GM04504 (cell line): ENCODE results near the gene KLHL29.

Experiments
- DNase-seq: peaks from one replicate; pipeline ENCODE4 v3.0.0-alpha.2; 2012; ENCODE audit warnings: low read depth

Gene KLHL29

DNA sequence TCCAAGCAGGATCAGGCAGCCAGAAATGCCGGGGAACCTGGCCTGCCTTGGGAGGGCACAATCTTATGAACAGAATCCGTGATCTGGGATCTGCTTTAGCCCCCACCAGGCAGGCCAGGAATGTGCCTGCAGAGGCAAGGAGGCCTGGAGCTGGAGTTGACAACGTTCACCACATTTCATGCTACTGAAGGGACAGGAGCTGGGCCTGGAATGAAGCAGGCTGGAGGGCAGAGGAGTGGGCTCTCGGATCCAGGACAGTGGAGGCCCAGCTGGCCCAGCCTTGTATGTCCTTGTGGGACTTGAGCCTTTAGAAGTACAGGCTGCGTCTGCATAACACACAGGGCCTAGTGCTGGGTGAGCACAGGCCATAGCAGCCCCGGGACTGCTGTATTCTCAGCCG lies 91.8 kb downstream of the KLHL29 start:
- no peak for DNase-seq

DNA sequence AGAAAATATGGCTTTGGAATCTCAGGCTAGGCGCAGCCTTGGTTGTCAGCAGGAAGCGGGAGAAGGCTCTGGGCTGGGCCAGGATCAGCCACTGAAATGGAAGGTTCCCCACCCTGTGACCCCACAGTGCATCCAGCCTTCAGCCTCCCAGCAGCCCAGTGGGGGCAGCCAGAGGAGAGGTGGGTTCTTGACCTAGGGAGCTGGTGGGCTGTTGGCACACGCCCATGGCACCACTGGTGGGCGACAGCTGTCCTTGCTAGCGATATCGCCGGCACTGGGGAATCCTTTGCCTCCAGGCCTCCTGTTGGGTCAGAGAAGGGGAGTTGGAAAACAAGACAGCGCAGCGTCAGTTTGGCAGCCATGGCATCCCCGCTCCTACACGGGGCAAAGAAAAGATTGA lies 92.4 kb downstream of the KLHL29 start:
- no peak for DNase-seq

DNA sequence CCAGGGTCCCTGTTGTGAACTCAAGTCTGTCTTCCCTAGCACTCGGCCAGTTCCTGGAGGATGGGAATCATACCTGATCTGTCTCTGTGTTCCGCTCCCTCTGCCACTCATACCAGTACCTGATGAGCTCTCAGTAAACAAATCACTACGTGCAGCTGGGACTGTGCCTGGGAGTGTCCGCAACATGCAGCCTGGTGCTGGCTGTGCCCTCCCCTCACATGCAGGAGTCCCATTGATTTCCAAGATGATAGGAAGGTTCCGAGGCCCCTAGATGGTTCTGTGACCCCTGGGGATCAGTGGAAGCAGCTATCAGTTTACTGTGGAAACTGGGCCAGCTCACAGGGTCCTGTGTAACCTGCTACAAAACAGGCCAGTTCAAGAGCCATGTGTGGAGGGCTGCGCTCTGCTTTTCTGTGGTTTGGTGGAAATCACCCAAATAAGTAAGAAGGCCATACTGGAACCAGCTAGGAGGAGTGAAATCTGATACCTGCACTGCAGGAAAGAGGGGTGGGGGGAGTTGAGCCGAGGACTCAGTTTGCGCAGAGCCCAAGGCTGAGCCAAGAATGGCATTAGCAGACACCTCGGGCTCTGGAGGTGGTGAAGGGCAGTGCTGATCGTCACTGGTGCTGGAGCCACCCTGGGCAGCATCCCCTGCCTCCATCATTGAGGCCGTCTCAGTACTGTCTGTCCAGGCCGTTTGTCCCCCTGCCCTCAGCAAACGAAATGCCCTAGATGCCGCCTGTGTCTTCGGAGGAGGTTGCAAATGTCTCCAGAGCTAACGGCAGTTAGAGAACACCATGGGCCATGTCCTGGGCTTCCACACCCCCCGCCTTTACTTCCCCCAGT lies 93.3 kb downstream of the KLHL29 start:
- no peak for DNase-seq

DNA sequence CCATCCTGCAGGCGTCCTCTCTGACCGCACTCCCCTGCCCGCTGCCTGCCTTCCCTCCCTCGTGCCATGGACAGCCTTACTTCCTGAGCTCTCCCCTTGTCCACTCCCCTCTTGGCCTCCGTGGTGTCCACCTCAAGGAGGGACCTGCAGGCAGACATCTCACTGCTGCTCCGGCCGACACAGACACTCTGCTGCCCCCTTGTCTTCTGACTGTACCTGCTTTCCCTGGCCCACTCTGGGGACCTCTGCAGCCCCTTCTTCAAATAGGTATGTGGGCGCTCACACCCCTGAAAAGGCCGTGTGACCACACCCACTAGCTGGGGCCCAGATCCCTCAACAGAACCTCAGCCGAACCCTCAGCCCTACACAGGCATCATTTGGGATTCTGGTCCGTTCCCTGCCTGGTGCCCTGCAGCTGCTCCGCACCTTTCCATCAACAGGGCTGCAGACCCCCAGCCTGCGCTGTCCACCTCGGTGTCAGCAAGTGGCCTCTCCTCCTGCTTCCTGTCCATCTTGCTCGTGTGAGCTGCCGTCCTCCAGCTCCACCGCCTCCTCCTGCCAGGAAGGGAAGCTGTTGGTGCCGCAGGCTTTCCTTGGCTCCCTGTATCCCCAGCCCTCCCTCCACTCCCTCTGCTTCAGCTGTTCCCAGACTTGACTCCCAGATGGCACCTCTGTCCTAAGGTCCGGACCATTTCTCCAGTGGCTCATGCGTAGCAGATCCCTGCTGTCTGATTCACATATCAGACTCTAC lies 94.1 kb downstream of the KLHL29 start:
- DNase-seq, result no peak

DNA sequence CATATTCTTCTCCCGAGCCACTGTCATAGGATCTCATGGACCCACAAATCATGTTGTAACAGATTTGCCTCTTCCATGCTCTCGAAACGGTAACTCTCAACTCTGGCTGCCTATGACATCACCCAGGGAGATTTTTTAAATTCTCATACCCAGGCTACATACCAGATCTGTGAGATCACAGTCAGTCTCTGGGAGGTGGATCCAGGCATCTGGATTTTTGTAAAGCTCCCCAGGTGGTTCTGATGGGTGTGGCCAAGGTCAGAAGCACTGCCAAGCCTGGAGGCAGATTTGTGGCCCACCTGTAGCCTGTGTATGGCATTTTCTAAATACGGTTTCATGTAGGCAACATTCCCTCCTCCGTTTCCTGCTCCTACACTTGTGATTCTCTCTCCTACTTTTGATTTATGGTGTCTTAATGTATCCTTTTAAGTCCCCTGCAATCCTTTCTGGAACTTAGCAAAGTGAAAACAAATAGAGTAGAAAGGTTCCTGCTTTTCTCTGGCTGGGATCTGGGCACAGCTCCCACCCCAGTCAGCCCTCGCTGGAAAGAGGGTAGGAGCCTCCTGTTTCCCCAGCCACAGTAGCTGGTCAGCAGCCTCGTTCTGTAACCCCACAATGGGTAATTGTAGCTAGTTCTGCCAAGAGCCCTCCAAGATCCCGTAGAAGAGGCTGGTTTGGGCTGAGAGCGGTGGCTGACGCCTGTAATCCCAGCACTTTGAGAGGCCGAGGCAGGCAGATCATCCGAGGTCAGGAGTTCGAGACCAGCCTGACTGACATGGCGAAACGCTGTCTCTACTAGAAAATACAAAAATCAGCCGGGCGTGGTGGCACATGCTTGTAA lies 96.2 kb downstream of the KLHL29 start:
- DNase-seq, result no peak

DNA sequence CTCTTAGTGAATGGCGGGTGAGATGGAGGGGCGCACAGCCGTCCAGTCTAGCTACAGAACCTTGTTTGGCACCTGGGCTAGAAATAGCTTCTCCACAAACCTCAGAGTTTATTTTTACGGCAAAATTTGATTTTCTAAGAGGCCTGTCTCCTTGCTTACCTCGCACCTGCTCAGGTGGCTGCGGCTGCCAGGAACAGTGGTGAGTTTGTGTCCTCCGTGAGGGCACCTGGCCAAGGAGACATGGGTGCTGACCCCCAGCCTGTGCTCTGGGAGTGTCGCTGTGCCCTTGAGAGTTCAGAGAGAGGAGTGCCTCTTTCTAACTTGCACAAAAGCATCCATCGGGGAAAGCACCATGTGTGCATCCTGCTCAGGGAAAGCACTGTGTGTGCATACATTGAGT lies 97.2 kb downstream of the KLHL29 start:
- DNase-seq, result no peak

DNA sequence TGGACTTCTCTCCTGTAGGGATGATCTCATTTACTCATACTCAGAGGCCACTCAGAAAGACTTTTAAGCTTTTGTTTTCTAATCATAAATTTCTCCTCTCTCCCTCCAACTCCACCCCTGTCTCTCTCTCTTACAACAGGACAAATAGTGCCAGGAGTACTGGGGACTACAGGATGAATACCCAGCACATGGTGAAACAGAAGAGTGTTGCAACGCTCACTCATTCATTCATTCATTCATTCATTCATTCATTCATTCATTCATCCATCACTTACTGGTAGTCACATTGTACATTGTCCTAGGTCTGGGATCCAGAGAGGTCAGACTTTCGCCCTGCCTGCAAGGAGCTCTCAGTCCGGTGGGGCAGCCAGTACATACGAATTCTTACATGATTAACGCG lies 97.6 kb downstream of the KLHL29 start:
- DNase-seq, result no peak

DNA sequence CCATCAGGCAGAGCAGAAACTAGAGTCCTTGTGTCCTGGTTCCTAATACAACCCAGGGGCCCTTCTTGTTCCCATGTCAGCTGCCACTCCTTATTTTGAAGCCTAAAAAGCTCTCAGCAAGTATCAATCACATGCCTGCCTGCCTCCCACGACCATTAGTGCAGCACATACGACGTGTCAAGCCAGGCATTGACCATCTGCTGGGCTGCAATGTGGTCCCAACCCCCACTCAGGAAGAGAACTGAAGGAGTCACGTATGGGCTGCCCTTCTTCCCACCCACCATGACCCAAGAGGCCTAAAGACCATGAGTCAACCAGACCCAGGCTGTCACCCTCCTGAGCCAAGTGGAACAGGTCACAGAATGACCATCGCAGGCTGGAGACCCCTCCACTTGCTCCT lies 98.8 kb downstream of the KLHL29 start:
- DNase-seq, result no peak

- no peak for DNase-seq
These were observed 99.3 kb downstream of the KLHL29 start for GRCh38 chr2:23484275-23484674.

GRCh38 chr2:23484767-23485166 lies 99.8 kb downstream of the KLHL29 start:
- DNase-seq, result no peak

DNA sequence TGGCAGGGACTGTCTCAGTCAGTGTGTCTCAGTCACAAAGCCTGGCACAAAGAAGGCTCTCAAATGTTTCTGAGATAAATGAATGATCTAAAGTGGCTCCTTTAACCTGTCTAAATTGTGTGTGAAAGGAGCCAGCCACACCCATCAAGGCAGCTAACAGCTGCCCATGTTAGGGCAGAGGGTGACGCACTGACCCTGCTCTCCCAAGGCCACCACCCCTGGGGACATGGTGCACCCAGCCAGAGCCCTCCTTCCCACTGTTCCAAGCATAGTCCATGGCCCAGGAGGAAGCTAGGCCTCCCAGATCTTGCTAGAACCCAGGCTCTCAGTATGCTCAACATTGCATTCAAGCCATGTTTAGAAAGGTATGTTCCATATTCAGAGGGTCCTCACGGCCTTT lies 100.3 kb downstream of the KLHL29 start:
- DNase-seq, result no peak

DNA sequence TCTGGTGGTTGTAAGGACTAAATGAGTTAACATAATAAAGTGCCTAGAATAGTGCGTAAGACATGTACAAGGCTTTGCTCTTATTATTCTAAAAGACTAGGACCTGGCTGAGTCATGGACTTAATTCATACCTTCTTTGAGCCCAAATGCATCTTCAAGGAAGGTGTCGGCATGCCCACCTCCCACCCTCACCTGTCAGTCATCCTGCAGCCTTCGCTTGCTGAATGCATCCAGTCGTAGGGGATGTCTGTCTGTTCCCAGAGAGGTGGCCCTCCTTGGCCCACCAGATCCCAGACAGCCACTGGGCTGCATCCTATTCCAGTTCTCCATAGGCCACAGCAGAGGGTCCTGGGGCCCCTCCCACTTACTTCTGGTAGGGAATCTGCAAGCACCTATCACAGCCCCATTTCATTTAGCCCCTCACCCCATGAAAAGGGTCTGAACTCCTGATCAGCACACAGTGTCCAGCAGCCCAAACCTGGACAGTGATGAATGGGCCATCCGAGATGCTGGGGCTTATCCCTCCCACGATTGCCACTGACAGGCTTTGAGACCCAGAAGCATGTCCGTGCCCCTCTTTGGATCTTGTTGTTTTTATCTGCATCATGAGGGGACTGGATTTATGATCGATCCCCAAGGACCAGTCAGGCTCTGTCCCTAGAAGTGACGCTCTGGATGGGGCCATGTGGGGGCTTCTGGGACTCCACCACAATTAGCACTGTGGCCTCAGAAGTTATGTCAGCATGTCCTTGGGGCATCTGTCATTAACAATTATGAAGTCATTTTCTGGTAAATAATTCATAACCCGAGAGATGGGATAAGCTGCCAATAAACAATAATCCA lies 101.1 kb downstream of the KLHL29 start:
- no peak for DNase-seq

DNA sequence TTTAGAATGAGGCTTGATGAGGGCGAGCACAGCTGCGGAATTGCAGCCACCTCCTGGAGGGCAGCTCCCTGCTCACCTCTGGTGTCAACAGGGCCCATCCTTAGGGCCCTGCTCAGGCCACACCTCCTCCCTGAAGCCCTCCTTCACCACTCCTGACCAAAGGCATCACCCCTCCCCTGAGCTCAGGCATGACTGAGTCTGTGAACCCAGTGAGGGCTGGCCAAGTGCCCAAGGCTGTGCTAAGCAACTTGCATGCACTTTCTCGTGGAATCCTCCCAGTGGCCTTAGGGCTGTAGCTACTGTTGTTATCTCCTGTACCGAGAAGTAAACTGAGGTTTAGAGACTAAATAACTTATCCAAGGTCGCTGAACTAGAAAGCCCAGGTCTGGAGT lies 101.7 kb downstream of the KLHL29 start:
- no peak for DNase-seq

DNA sequence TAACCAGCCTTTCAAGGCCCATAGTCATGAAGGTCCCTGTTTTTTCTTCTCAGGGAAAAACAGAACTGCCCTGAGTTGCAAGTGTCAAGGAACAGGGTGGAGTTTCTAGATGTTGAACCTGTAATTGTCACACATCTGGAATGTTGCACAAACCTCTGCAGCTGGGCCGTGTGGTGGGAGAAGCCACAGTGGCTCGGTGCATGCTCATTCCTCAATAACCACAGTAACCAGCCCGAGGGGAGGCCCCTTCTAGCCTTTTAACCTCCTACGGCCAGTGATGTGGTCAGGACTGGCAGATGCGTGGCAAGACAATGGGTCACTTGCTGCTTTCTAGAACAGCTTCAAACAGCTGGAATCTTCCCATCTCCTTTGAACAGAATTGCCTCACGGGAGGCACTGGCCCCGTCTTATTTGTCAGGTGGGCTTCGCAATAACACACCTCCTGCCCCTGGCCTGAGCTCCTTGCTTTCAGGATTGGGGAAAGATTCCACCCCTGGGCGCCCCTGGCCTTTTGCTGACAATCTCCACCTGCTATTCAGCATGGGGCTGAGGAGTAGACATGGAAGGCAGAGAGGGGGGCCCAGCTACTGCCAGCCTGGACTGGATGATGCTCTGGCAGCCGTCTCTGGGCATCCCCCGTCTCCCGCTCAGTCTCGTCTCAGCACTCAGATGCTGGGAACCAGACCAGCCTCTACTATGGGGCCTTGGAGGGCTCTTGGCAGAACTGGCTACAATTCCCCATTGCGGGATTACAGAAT lies 102.9 kb downstream of the KLHL29 start:
- DNase-seq, result no peak

DNA sequence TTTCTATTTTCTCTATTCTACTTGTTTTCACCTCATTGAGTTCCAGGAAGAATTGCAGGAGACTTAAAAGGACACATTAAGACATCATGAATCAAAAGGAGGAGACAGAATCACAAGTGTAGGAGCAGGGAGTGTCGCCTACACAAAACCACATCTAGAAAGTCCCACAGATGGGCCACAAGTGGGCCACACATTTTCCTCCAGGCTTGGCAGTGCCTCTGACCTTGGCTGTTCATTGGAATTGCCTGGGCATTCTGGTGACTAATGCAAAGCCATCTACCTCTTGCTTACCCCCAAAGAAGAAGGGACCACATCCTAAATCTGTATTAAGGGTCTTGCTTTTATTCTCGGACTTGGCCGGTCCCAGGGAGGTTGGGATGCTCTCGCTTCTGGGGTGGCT lies 103.6 kb downstream of the KLHL29 start:
- DNase-seq, result no peak

DNA sequence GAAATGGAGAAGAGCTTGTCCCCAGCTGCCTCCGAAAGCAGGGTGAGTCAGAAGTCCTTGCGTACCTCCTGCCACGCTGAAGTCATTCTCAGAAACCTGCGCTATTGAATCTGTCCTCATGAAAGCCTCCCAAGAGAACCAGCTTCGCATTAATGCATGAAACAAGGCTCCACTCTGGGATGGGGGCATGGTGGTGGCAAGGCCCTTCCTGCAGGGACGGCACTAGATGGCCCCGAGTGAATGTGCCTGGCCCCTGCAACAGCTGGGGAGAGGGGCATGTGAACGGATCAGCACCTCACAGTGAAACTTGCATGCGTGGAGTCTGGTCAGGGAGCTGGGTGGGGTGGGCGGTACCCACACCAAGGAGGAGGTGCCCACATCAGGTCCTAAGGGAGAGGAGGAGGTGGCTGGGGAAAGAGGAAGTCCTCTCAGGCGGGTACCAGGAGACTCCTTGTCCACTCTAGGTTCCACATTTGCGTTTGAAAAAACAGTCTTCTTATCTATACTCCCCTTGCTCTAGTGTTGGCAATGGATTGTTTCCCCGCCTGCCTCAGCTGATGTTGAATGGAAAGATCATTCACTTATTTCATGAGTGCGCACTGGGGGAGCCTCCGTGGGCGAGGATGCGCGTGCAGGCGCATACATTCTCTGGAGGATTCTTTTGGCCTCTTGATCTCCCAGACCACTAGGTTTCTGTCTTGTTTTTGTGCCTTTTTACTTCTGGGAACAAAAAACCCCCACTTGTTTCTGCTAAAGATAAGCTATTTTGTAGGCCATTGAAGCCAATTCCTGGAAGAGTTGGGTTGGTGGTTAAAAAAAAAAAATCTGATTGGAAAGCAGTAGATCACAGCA lies 104.7 kb downstream of the KLHL29 start:
- no peak for DNase-seq

DNA sequence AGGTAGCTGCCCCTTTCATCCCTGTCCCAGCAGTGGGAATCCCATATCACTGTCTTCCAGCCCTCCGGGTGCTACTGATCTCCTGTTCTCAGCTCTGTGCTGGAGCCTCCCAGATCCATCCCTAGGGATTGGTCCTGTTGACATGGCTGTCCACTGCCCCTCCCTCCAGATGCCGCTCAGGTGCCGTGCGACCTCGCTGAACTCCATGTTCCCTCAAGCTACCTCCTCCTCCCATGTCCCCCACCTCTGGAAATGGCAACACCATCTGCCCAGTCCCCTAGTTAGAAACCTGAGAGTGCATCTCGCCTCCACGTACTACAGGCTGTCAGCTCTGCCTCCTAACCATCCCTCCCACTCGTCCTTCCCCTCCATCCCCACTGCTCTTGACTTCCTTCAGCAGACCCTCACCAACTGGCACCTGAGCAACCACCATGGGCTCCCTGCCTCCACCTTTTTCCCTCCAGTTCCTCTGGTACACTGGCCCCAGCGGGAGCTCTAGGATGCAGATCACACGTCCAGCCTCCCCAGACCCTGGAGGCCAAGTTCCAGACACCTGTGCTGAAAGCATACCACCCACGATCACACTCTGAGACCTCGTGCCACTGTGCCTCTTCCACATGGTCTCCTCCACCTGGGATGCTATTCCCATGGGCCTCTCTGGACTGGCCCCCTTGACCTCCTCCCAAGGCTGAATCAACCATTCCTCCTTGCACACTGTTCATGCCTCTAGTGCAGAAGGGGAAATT lies 106.8 kb downstream of the KLHL29 start:
- no peak for DNase-seq

- no peak for DNase-seq
These were observed 107.3 kb downstream of the KLHL29 start for GRCh38 chr2:23492337-23492675.

GRCh38 chr2:23492921-23493320 lies 107.9 kb downstream of the KLHL29 start:
- no peak for DNase-seq
